GM19452 (cell line): ENCODE measurements around the gene PLCXD3.
A peak's percentile ranks its signal among the peaks of the same experiment; 100 is the strongest.
"Not testable (repeated sequence)": the region's sequence is repeated elsewhere in the genome, so short reads cannot be mapped to it uniquely, and the experiment has no call there.

ENCODE experiments used
- ATAC-seq: cut with Tn5 transposase; IDR thresholded peaks from one replicate; pipeline ENCODE4 v1.9.1; 2021; ENCODE audit not compliant: unreplicated experiment

The PLCXD3 gene

GRCh38 chr5:41363343-41363986, 146.9 kb downstream of the PLCXD3 start:
- ATAC-seq = no peak

GRCh38 chr5:41356786-41357185, 153.6 kb downstream of the PLCXD3 start:
- no peak for ATAC-seq

GRCh38 chr5:41349846-41350245, 160.6 kb downstream of the PLCXD3 start:
- no peak for ATAC-seq

GRCh38 chr5:41347569-41347968, 162.8 kb downstream of the PLCXD3 start:
- no peak for ATAC-seq

- ATAC-seq = no peak
These were observed 163.8 kb downstream of the PLCXD3 start for GRCh38 chr5:41346609-41347008.

GRCh38 chr5:41345295-41345694, 165.1 kb downstream of the PLCXD3 start:
- no peak for ATAC-seq

GRCh38 chr5:41339339-41339738, 171.1 kb downstream of the PLCXD3 start:
- ATAC-seq = no peak

GRCh38 chr5:41338136-41338675, 172.2 kb downstream of the PLCXD3 start:
- ATAC-seq = no peak

- no peak for ATAC-seq
These were observed 172.7 kb downstream of the PLCXD3 start for GRCh38 chr5:41337724-41338123.

- no peak for ATAC-seq
These were observed 173.2 kb downstream of the PLCXD3 start for GRCh38 chr5:41337216-41337615.

- no peak for ATAC-seq
These were observed 173.9 kb downstream of the PLCXD3 start for GRCh38 chr5:41336471-41336870.

- no peak for ATAC-seq
These were observed 174.7 kb downstream of the PLCXD3 start for GRCh38 chr5:41335596-41336181.

- peak; percentile 70 for ATAC-seq
These were observed 175.6 kb downstream of the PLCXD3 start for GRCh38 chr5:41334758-41335157.

GRCh38 chr5:41334221-41334620, 176.2 kb downstream of the PLCXD3 start:
- no peak for ATAC-seq

GRCh38 chr5:41325074-41325473, 185.3 kb downstream of the PLCXD3 start:
- ATAC-seq = no peak

- not testable (repeated sequence) for ATAC-seq
These were observed 187.6 kb downstream of the PLCXD3 start for GRCh38 chr5:41322826-41323225.

- no peak for ATAC-seq
These were observed 197.8 kb downstream of the PLCXD3 start for GRCh38 chr5:41312478-41313060.

GRCh38 chr5:41312066-41312465, 198.3 kb downstream of the PLCXD3 start:
- no peak for ATAC-seq

- no peak for ATAC-seq
These were observed 201.1 kb downstream of the PLCXD3 start for GRCh38 chr5:41309275-41309674.

- ATAC-seq = no peak
These were observed 204.4 kb downstream of the PLCXD3 start for GRCh38 chr5:41306005-41306404.

- ATAC-seq = no peak
These were observed 205.3 kb downstream of the PLCXD3 start for GRCh38 chr5:41305056-41305455.

- ATAC-seq = no peak
These were observed 214.3 kb downstream of the PLCXD3 start for GRCh38 chr5:41296066-41296465.
